Measurements from ENCODE around the gene RAB3A. TPM values are rescaled to one million over a fixed set of nuclear protein-coding genes. Genes with fewer than 3 reads are reported as not detected.
A peak's percentile ranks its signal among the peaks of the same experiment; 100 is the strongest.

RAB3A gene
- total and polyA plus RNA-seq, 9 of the 15 experiments (the other 6 are each of a cell fraction or from before 2014, with no cell fraction given): 0.17 to 5.1 (median 0.90) TPM; not detected in 1

GRCh38 chr19:18204394-18205199 lies 755 bp upstream of the RAB3A start (continued):
- TF ChIP-seq FOXP4 (CRISPR knock-in tag; IDR thresholded peaks at IDR 0.05; ENCODE audit: borderline replicate concordance) (no peak), GTF3C2 (IDR thresholded peaks at IDR 0.05; ENCODE audit: borderline replicate concordance, extremely low read depth, insufficient read length) (no peak), ZNF592 (IDR thresholded peaks at IDR 0.05) (no peak), GATAD2A (IDR thresholded peaks at IDR 0.05) (peak; percentile 49; the same call in 1 of the 2 replicates), DDX20 (tag; IDR thresholded peaks at IDR 0.05; ENCODE audit: low read depth) (no peak), ELK3 (CRISPR knock-in tag; IDR thresholded peaks at IDR 0.05) (no peak), ARNT (IDR thresholded peaks at IDR 0.05) (no peak), TCF7 (IDR thresholded peaks at IDR 0.05; ENCODE audit: borderline replicate concordance) (no peak), ZNF3 (CRISPR knock-in tag; IDR thresholded peaks at IDR 0.05) (no peak), PRPF4 (IDR thresholded peaks at IDR 0.05; ENCODE audit: insufficient read depth, low read depth, low read length, poor library complexity, severe bottlenecking) (no peak), ZBTB7A (IDR thresholded peaks at IDR 0.05; ENCODE audit: borderline replicate concordance, control insufficient read depth, low read depth, low read length) (peak; percentile 97), ZBTB5 (IDR thresholded peaks at IDR 0.05) (no peak), MAFF (IDR thresholded peaks at IDR 0.05; ENCODE audit: low read length) (no peak), FOXA1 (IDR thresholded peaks at IDR 0.05; ENCODE audit: borderline replicate concordance) (no peak)
